Lower lobe of right lung (tissue), 2 donors: Measurements from ENCODE around the gene MICAL3. TPM values are rescaled to one million over a fixed set of nuclear protein-coding genes. Genes with fewer than 3 reads are reported as not detected.
"Not testable (repeated sequence)": the region's sequence is repeated elsewhere in the genome, so short reads cannot be mapped to it uniquely, and the experiment has no call there.

ENCODE experiments used
- ATAC-seq, 2 donors: fragments of 200-7000 bp; cut with Tn5 transposase; one replicate each; pipeline ENCODE4 v1.9.1; 2020 to 2022; ENCODE audit warnings: mild to moderate bottlenecking in 2 of 2, moderate library complexity in 2 of 2
- DNase-seq: peaks from one replicate; pipeline ENCODE4 v3.0.0-alpha.2; 2020
- H3K27ac ChIP-seq: fragments of 200-600 bp; one replicate; pipeline ENCODE4 v1.8.0; 2022
- H3K27me3 ChIP-seq: fragments of 200-600 bp; one replicate; pipeline ENCODE4 v1.8.0; 2022; ENCODE audit warnings: low read depth
- H3K36me3 ChIP-seq: fragments of 200-600 bp; one replicate; pipeline ENCODE4 v1.8.0; 2022; ENCODE audit warnings: mild to moderate bottlenecking
- H3K4me1 ChIP-seq: fragments of 200-600 bp; one replicate; pipeline ENCODE4 v1.8.0; 2022
- H3K4me3 ChIP-seq: fragments of 200-600 bp; one replicate; pipeline ENCODE4 v1.8.0; 2022; ENCODE audit warnings: mild to moderate bottlenecking
- H3K9me3 ChIP-seq: fragments of 200-600 bp; one replicate; pipeline ENCODE4 v1.8.0; 2022
- CTCF ChIP-seq: fragments of 200-600 bp; IDR thresholded peaks from one replicate; pipeline ENCODE4 v1.8.0; 2022; ENCODE audit warnings: antibody characterized with exemption, mild to moderate bottlenecking
- intact Hi-C: fragments of 100-400 bp; cut with DNase I; formaldehyde crosslinking; loops from one replicate; pipeline ENCODE4 v1.11.0; 2022
- total RNA-seq: library from RNA; stranded (reverse); fragmentation: NEBNext Ultra II Directional; extraction: Animal tissue kit (Norgen Biotek cat#: 25700); gene quantifications from one replicate; pipeline ENCODE4 v1.2.1, GENCODE V29; 2021
- donor health status: DM: no; HTN: yes; CAD: no; lungs with severe emphysema.

The MICAL3 gene
- total RNA-seq, 1 donor from 2014 or later, result 23.5 TPM

- intact Hi-C loops, result no loop called here
- no peaks in the 10 kb centered on the region for H3K9me3 ChIP-seq
- TF ChIP-seq CTCF, result no peak
- H3K27me3 ChIP-seq, result no peaks in the 10 kb centered on the region
- peaks cover 22% of the 10 kb centered on the region for H3K4me1 ChIP-seq
- H3K4me3 ChIP-seq, result no peak overlapping the region
- no peak for ATAC-seq
- no peaks in the 10 kb centered on the region for H3K36me3 ChIP-seq
- DNase-seq, result no peak
- H3K27ac ChIP-seq, result peak overlapping the region; percentile 68
Measured at GRCh38 chr22:18055619-18056160, 31.3 kb upstream of the MICAL3 start.

- H3K36me3 ChIP-seq, H3K27ac ChIP-seq, DNase-seq, intact Hi-C loops, ATAC-seq, H3K9me3 ChIP-seq, H3K4me3 ChIP-seq, H3K27me3 ChIP-seq: not testable (repeated sequence)
- peaks cover 22% of the 10 kb centered on the region for H3K4me1 ChIP-seq
Measured at GRCh38 chr22:18053216-18053946, 29.0 kb upstream of the MICAL3 start.

GRCh38 chr22:18051113-18051512 lies 26.8 kb upstream of the MICAL3 start:
- H3K4me1 ChIP-seq, H3K27ac ChIP-seq, ATAC-seq, intact Hi-C loops, H3K4me3 ChIP-seq, H3K9me3 ChIP-seq, DNase-seq, H3K27me3 ChIP-seq, H3K36me3 ChIP-seq: not testable (repeated sequence)

GRCh38 chr22:18050065-18050464 lies 25.7 kb upstream of the MICAL3 start:
- intact Hi-C loops, result no loop called here
- H3K4me3 ChIP-seq, result no peak overlapping the region
- no peaks in the 10 kb centered on the region for H3K9me3 ChIP-seq
- no peak overlapping the region for H3K27ac ChIP-seq
- no peaks in the 10 kb centered on the region for H3K4me1 ChIP-seq
- TF ChIP-seq CTCF, result no peak
- no peaks in the 10 kb centered on the region for H3K27me3 ChIP-seq
- DNase-seq, result no peak
- ATAC-seq, result no peak
- no peaks in the 10 kb centered on the region for H3K36me3 ChIP-seq

GRCh38 chr22:18048441-18048898 lies 24.1 kb upstream of the MICAL3 start:
- intact Hi-C loops, result no loop called here
- H3K4me3 ChIP-seq, result peak overlapping the region; percentile 19
- H3K27ac ChIP-seq, result no peak overlapping the region
- ATAC-seq (peak in 1 of 2 donors; percentile 52), DNase-seq (no peak)
- TF ChIP-seq CTCF, result no peak
- H3K4me1 ChIP-seq, result no peaks in the 10 kb centered on the region
- no peaks in the 10 kb centered on the region for H3K36me3 ChIP-seq
- H3K27me3 ChIP-seq, result no peaks in the 10 kb centered on the region
- H3K9me3 ChIP-seq, result no peaks in the 10 kb centered on the region

GRCh38 chr22:18048041-18048440 lies 23.7 kb upstream of the MICAL3 start:
- Histone ChIP-seq H3K27ac (no peak overlapping the region), H3K4me3 (peak overlapping the region; percentile 19), H3K4me1 (no peaks in the 10 kb centered on the region), H3K27me3 (no peaks in the 10 kb centered on the region), H3K36me3 (no peaks in the 10 kb centered on the region), H3K9me3 (no peaks in the 10 kb centered on the region)
- no peak for DNase-seq
- no peak for TF ChIP-seq CTCF
- ATAC-seq, result no peak
- intact Hi-C loops, result no loop called here
